ENCODE data around the gene CDC42EP5.

CDC42EP5 gene

GRCh38 chr19:54461613-54462012 lies 11.5 kb downstream of the CDC42EP5 start:
- TF ChIP-seq CTCF (conservative IDR thresholded peaks at IDR 0.05), result no peak
- H3K27ac ChIP-seq, result peak overlapping the region; percentile 96; the same call in 1 of the 2 replicates

- no peak for TF ChIP-seq CTCF (conservative IDR thresholded peaks at IDR 0.05)
- H3K27ac ChIP-seq, result peak overlapping the region; percentile 96; the same call in 1 of the 2 replicates
Measured at GRCh38 chr19:54461210-54461609, 11.9 kb downstream of the CDC42EP5 start.

- no peak for TF ChIP-seq CTCF (conservative IDR thresholded peaks at IDR 0.05)
- H3K27ac ChIP-seq, result 0 out of 2 replicates have a peak overlapping the region, but pooled peaks have one; percentile 96
Measured at GRCh38 chr19:54460230-54461005, 12.7 kb downstream of the CDC42EP5 start.

GRCh38 chr19:54459282-54460229 lies 13.5 kb downstream of the CDC42EP5 start:
- 0 out of 2 replicates have a peak overlapping the region, but pooled peaks have one; percentile 5 for H3K27ac ChIP-seq
- TF ChIP-seq CTCF (conservative IDR thresholded peaks at IDR 0.05), result no peak

- H3K27ac ChIP-seq, result no peak overlapping the region
- TF ChIP-seq CTCF (conservative IDR thresholded peaks at IDR 0.05), result no peak
Measured at GRCh38 chr19:54458648-54459281, 14.3 kb downstream of the CDC42EP5 start.

GRCh38 chr19:54457773-54458647 lies 15.1 kb downstream of the CDC42EP5 start:
- no peak overlapping the region for H3K27ac ChIP-seq
- TF ChIP-seq CTCF (conservative IDR thresholded peaks at IDR 0.05), result no peak
